Activated naive CD4-positive, alpha-beta T cell treated with anti-CD3 and anti-CD28 coated beads, Interleukin-2, amount 10 ng/mL, durations not matched to agents 5 hours and 36 hours (primary cell): Measurements from ENCODE around the gene NRSN2. TPM values are rescaled to one million over a fixed set of nuclear protein-coding genes. Genes with fewer than 3 reads are reported as not detected.

Source experiments
- total RNA-seq, 2 experiments: library from RNA; stranded (reverse); gene quantifications; one replicate each; pipeline ENCODE4 v1.2.3, GENCODE V29; 2021

Gene NRSN2, protein sequence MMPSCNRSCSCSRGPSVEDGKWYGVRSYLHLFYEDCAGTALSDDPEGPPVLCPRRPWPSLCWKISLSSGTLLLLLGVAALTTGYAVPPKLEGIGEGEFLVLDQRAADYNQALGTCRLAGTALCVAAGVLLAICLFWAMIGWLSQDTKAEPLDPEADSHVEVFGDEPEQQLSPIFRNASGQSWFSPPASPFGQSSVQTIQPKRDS
- total RNA-seq = 1 to 10 TPM in 1 of 2 experiments, under 1 TPM in 1; 0.93 to 1.0 TPM

GRCh38 chr20:346640-347316 is at the start of gene NRSN2:
Gene NRSN2 (plus strand): TSS chr20:347111. CDS start chr20:349644, 2,533 bp downstream.

GRCh38 chr20:325045-325888 is 21.6 kb upstream of the NRSN2 start, which contains the start of gene SOX12:
Gene SOX12 (plus strand): TSS chr20:325552. CDS start chr20:325925, 373 bp downstream.

Other genes with a start within 250 kb of the NRSN2 start
- gene DEFB126, start 204.5 kb upstream of the NRSN2 start, total RNA-seq = not detected
- gene DEFB127, start 189.7 kb upstream of the NRSN2 start, total RNA-seq = not detected
- gene DEFB128, start 157.4 kb upstream of the NRSN2 start, total RNA-seq = not detected
- not detected for gene DEFB129, start 119.9 kb upstream of the NRSN2 start, total RNA-seq
- not detected for gene DEFB132, start 89.4 kb upstream of the NRSN2 start, total RNA-seq
- gene C20orf96, start 56.4 kb upstream of the NRSN2 start, total RNA-seq = 1 to 10 TPM; 5.9 to 6.0 TPM
- gene ZCCHC3, start 49.5 kb upstream of the NRSN2 start, total RNA-seq = 10 to 100 TPM; 24.7 to 25.8 TPM
- gene SOX12, start 21.6 kb upstream of the NRSN2 start, total RNA-seq = 1 to 10 TPM; 6.6 to 6.7 TPM
- gene TRIB3, start 33.6 kb downstream of the NRSN2 start, total RNA-seq = 10 to 100 TPM; 30.9 to 31.9 TPM
- 100 to 1,000 TPM; 135 to 139 TPM for gene RBCK1, start 61.2 kb downstream of the NRSN2 start, total RNA-seq
- 10 to 100 TPM; 34.9 to 35.9 TPM for gene TBC1D20, start 115.4 kb downstream of the NRSN2 start, total RNA-seq
- gene CSNK2A1, start 196.7 kb downstream of the NRSN2 start, total RNA-seq = 100 to 1,000 TPM; 105 to 108 TPM